K562 (cell line): ENCODE data around the gene GART. TPM values are rescaled to one million over a fixed set of nuclear protein-coding genes. Genes with fewer than 3 reads are reported as not detected.
A peak's percentile ranks its signal among the peaks of the same experiment; 100 is the strongest.

ENCODE experiments used
- CHCHD3 ChIP-seq: fragments of 250-450 bp; sonication (Bioruptor Pico); IDR thresholded peaks from 2 replicates; pipeline ENCODE4 v2.1.2; 2022; ENCODE audit warnings: mild to moderate bottlenecking
- COPS2 ChIP-seq: fragments of 450-650 bp; conservative IDR thresholded peaks from 2 replicates; pipeline ENCODE4 v1.6.1; 2016; ENCODE audit warnings: mild to moderate bottlenecking, moderate library complexity
- DACH1 ChIP-seq: fragments of 450-650 bp; IDR thresholded peaks from 2 replicates; pipeline ENCODE4 v1.6.1; 2018; ENCODE audit not compliant: partially characterized antibody
- HNRNPL ChIP-seq: fragments of 200-400 bp; formaldehyde crosslinking; IDR thresholded peaks from 2 replicates; pipeline ENCODE4 v1.6.1; 2017; ENCODE audit warnings: low read depth, mild to moderate bottlenecking, low read length
- LEF1 ChIP-seq: fragments of 450-650 bp; IDR thresholded peaks from 2 replicates; pipeline ENCODE4 v1.6.1; 2016; ENCODE audit warnings: mild to moderate bottlenecking
- MAFG ChIP-seq: fragments of 450-650 bp; conservative IDR thresholded peaks from 2 replicates; pipeline ENCODE4 v1.6.1; 2016; ENCODE audit warnings: missing genetic modification characterization, missing compliant biosample characterization
- MBD2 ChIP-seq: sonication (generic); IDR thresholded peaks from 2 replicates; pipeline ENCODE4 v1.6.1; 2016; ENCODE audit warnings: low read depth, borderline replicate concordance
- MCM3 ChIP-seq: fragments of 450-650 bp; IDR thresholded peaks from 2 replicates; pipeline ENCODE4 v1.6.1; 2016
- MIER1 ChIP-seq: fragments of 450-650 bp; IDR thresholded peaks from 2 replicates; pipeline ENCODE4 v1.6.1; 2016; ENCODE audit warnings: antibody characterized with exemption, mild to moderate bottlenecking, low read depth
- NBN ChIP-seq: fragments of 450-650 bp; IDR thresholded peaks from 2 replicates; pipeline ENCODE4 v1.6.1; 2016; ENCODE audit warnings: low read depth, mild to moderate bottlenecking
- PCBP2 ChIP-seq: fragments of 200-400 bp; formaldehyde crosslinking; IDR thresholded peaks from 2 replicates; pipeline ENCODE4 v1.6.1; 2018; ENCODE audit warnings: low read length, low read depth, mild to moderate bottlenecking, moderate library complexity; ENCODE audit not compliant: poor library complexity, severe bottlenecking
- POLR2A ChIP-seq: fragments of 450-650 bp; conservative IDR thresholded peaks from 2 replicates; pipeline ENCODE4 v1.6.1; 2016
- POLR2B ChIP-seq: fragments of 450-650 bp; IDR thresholded peaks from 2 replicates; pipeline ENCODE4 v1.6.1; 2018; ENCODE audit warnings: low read depth; ENCODE audit not compliant: partially characterized antibody
- PTRF ChIP-seq: fragments of 450-650 bp; IDR thresholded peaks from 2 replicates; pipeline ENCODE4 v1.6.1; 2016; ENCODE audit warnings: mild to moderate bottlenecking, missing genetic modification characterization, missing compliant biosample characterization
- RAD21 ChIP-seq, 2 experiments: fragments of 250-450 bp in 1 of 2; fragments of 450-650 bp in 1 of 2; sonication (Bioruptor Pico) in 1 of 2; formaldehyde crosslinking in 1 of 2; IDR thresholded peaks in 1 of 2; conservative IDR thresholded peaks in 1 of 2; 2 replicates each; pipeline versions ENCODE4 v1.4.0 to v1.8.0; 2020 to 2022; ENCODE audit warnings: mild to moderate bottlenecking in 2 of 2, moderate library complexity in 1 of 2
- SMARCA5 ChIP-seq: fragments of 450-650 bp; IDR thresholded peaks from 2 replicates; pipeline ENCODE4 v1.6.1; 2016
- SP2 ChIP-seq: IDR thresholded peaks from 2 replicates; pipeline ENCODE4 v1.6.1; 2011; ENCODE audit warnings: mild to moderate bottlenecking, low read depth, low read length, moderate library complexity; ENCODE audit not compliant: poor library complexity, severe bottlenecking; ENCODE audit errors: extremely low read depth
- TEAD1 ChIP-seq, 2 experiments: fragments of 450-650 bp in 1 of 2; sonication (generic) in 1 of 2; formaldehyde crosslinking; IDR thresholded peaks; 2 replicates each; pipeline versions ENCODE4 v1.4.0 to v1.8.0; 2020 to 2022; ENCODE audit warnings: mild to moderate bottlenecking in 2 of 2, missing genetic modification reagents in 1 of 2
- ZNF507 ChIP-seq: conservative IDR thresholded peaks from 2 replicates; pipeline ENCODE4 v1.6.1; 2017; ENCODE audit warnings: missing genetic modification characterization, missing compliant biosample characterization
- polyA plus RNA-seq, 8 experiments: library from polyadenylated mRNA; depleted of rRNA in 4 of 8; stranded (reverse) in 5 of 8; unstranded in 3 of 8; fragments of >200 nt; fragmentation: Nextera tagmentation in 2 of 8; fragmentation: Illumina TruSeq in 1 of 8; extraction: Ambion mirVana in 2 of 8; extraction: Trizol in 1 of 8; gene quantifications; 2 replicates each; pipeline versions ENCODE4 v1.2.1 to v1.2.3, GENCODE V29; 2011 to 2014; ENCODE audit warnings: inconsistent platforms in 1 of 8, missing spikeins in 1 of 8
- total RNA-seq, 7 experiments: library from RNA; depleted of rRNA in 6 of 7; stranded (reverse); fragments of >200 nt in 6 of 7; fragmentation: Illumina TruSeq in 2 of 7; extraction: Trizol in 2 of 7; gene quantifications; 2 replicates each; pipeline versions ENCODE4 v1.2.1 to v1.2.3, GENCODE V29; 2011 to 2021; ENCODE audit warnings: low replicate concordance in 1 of 7
- TF ChIP-seq, protein P1 (sequence below): fragments of 450-650 bp; IDR thresholded peaks from 2 replicates; pipeline ENCODE4 v1.6.1; 2016
- TF ChIP-seq, protein P2 (sequence below): fragments of 150-350 bp; conservative IDR thresholded peaks from 2 replicates; pipeline ENCODE4 v1.6.1; 2014; ENCODE audit warnings: low read length
- TF ChIP-seq, protein P3 (sequence below): sonication (generic); formaldehyde crosslinking; IDR thresholded peaks from 2 replicates; pipeline ENCODE4 v1.8.0; 2022; ENCODE audit warnings: mild to moderate bottlenecking, missing genetic modification reagents
- TF ChIP-seq, protein P4 (sequence below): sonication (generic); formaldehyde crosslinking; IDR thresholded peaks from 2 replicates; pipeline ENCODE4 v1.8.0; 2022; ENCODE audit warnings: mild to moderate bottlenecking, missing genetic modification reagents
- TF ChIP-seq, protein P5 (sequence below): fragments of 450-650 bp; formaldehyde crosslinking; IDR thresholded peaks from 2 replicates; pipeline ENCODE4 v1.4.0; 2020; ENCODE audit warnings: mild to moderate bottlenecking, mixed read lengths

Gene GART
- total and polyA plus RNA-seq, 9 of the 15 experiments (the other 6 are each of a cell fraction or from before 2014, with no cell fraction given) = 141 to 429 (median 349) TPM

DNA sequence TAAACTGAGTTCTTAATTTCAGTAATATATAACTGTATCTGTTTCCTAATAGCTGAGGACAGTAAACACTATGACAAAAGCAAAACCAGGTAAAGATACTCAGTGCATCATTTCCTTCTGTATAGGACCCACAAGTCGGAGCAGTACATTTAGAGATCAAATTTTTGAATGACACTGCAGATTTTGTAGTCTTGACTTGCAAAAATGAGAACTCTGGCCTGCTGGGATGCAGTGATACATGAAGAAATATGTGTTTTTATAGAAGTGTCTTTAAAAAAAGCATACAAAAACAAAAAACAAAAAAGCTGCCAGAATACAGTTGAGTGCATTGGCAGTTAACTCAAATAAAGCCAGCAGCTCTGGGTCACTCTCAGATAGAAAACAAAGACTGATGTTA, 19.0 kb downstream of the GART start (continued):
- TF ChIP-seq CHCHD3 (CRISPR knock-in tag) (no peak), DACH1 (no peak), MIER1 (no peak), MAFG (tag) (peak; percentile 95), MBD2 (no peak), POLR2B (peak; percentile 49), PCBP2 (no peak), TEAD1 (CRISPR knock-in tag; IDR thresholded peaks at IDR 0.05) (no peak), PTRF (tag) (no peak), SP2 (no peak), COPS2 (no peak), ZNF507 (tag) (no peak), RAD21 (CRISPR knock-in tag; conservative IDR thresholded peaks at IDR 0.05 in 1 of 2, IDR thresholded peaks at IDR 0.05 in 1 of 2) (no peak), HNRNPL (no peak), NBN (no peak), POLR2A (peak; percentile 68; the same call in 1 of the 2 replicates), MCM3 (no peak), LEF1 (no peak), SMARCA5 (no peak)
- TF ChIP-seq, protein P1, sequence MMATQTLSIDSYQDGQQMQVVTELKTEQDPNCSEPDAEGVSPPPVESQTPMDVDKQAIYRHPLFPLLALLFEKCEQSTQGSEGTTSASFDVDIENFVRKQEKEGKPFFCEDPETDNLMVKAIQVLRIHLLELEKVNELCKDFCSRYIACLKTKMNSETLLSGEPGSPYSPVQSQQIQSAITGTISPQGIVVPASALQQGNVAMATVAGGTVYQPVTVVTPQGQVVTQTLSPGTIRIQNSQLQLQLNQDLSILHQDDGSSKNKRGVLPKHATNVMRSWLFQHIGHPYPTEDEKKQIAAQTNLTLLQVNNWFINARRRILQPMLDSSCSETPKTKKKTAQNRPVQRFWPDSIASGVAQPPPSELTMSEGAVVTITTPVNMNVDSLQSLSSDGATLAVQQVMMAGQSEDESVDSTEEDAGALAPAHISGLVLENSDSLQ = peak; percentile 8; the same call in 1 of the 2 replicates
- TF ChIP-seq, protein P2, sequence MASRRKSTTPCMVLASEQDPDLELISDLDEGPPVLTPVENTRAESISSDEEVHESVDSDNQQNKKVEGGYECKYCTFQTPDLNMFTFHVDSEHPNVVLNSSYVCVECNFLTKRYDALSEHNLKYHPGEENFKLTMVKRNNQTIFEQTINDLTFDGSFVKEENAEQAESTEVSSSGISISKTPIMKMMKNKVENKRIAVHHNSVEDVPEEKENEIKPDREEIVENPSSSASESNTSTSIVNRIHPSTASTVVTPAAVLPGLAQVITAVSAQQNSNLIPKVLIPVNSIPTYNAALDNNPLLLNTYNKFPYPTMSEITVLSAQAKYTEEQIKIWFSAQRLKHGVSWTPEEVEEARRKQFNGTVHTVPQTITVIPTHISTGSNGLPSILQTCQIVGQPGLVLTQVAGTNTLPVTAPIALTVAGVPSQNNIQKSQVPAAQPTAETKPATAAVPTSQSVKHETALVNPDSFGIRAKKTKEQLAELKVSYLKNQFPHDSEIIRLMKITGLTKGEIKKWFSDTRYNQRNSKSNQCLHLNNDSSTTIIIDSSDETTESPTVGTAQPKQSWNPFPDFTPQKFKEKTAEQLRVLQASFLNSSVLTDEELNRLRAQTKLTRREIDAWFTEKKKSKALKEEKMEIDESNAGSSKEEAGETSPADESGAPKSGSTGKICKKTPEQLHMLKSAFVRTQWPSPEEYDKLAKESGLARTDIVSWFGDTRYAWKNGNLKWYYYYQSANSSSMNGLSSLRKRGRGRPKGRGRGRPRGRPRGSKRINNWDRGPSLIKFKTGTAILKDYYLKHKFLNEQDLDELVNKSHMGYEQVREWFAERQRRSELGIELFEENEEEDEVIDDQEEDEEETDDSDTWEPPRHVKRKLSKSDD = no peak
- TF ChIP-seq, protein P3, sequence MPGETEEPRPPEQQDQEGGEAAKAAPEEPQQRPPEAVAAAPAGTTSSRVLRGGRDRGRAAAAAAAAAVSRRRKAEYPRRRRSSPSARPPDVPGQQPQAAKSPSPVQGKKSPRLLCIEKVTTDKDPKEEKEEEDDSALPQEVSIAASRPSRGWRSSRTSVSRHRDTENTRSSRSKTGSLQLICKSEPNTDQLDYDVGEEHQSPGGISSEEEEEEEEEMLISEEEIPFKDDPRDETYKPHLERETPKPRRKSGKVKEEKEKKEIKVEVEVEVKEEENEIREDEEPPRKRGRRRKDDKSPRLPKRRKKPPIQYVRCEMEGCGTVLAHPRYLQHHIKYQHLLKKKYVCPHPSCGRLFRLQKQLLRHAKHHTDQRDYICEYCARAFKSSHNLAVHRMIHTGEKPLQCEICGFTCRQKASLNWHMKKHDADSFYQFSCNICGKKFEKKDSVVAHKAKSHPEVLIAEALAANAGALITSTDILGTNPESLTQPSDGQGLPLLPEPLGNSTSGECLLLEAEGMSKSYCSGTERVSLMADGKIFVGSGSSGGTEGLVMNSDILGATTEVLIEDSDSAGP = no peak
- TF ChIP-seq, protein P4, sequence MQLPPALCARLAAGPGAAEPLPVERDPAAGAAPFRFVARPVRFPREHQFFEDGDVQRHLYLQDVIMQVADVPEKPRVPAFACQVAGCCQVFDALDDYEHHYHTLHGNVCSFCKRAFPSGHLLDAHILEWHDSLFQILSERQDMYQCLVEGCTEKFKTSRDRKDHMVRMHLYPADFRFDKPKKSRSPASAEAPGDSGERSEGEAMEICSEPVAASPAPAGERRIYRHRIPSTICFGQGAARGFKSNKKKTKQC = no peak
- TF ChIP-seq, protein P5, sequence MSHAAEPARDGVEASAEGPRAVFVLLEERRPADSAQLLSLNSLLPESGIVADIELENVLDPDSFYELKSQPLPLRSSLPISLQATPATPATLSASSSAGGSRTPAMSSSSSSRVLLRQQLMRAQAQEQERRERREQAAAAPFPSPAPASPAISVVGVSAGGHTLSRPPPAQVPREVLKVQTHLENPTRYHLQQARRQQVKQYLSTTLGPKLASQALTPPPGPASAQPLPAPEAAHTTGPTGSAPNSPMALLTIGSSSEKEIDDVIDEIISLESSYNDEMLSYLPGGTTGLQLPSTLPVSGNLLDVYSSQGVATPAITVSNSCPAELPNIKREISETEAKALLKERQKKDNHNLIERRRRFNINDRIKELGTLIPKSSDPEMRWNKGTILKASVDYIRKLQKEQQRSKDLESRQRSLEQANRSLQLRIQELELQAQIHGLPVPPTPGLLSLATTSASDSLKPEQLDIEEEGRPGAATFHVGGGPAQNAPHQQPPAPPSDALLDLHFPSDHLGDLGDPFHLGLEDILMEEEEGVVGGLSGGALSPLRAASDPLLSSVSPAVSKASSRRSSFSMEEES (CRISPR knock-in tag) = no peak
